Upper lobe of left lung (tissue), 4 donors: ENCODE results near the gene RHPN2.
"Not testable (repeated sequence)": the region's sequence is repeated elsewhere in the genome, so short reads cannot be mapped to it uniquely, and the experiment has no call there.

Experiments
- CTCF ChIP-seq, 6 experiments: fragments of 450-650 bp in 4 of 6; fragments of 200-600 bp in 2 of 6; sonication (generic) in 2 of 6; IDR thresholded peaks; one replicate each; pipeline ENCODE4 v1.5.1; 2016 to 2019; ENCODE audit warnings: antibody characterized with exemption in 6 of 6
- POLR2AphosphoS5 ChIP-seq, 2 donors: sonication (generic); formaldehyde crosslinking; IDR thresholded peaks; one replicate each; pipeline ENCODE4 v1.5.1; 2017; ENCODE audit warnings: antibody characterized with exemption in 2 of 2

GRCh38 chr19:33026602-33027001 lies 38.1 kb downstream of the RHPN2 start:
- TF ChIP-seq CTCF, POLR2AphosphoS5 (IDR thresholded peaks at IDR 0.05): not testable (repeated sequence)
